Cortex of kidney (tissue), 1 donor: ENCODE data around the gene ACSS2.
"Not testable (repeated sequence)": the region's sequence is repeated elsewhere in the genome, so short reads cannot be mapped to it uniquely, and the experiment has no call there.

ENCODE experiments used
- DNase-seq: peaks from one replicate; lab custom pipeline; 2025; lab: John Stamatoyannopoulos, UW

ACSS2 gene

DNA sequence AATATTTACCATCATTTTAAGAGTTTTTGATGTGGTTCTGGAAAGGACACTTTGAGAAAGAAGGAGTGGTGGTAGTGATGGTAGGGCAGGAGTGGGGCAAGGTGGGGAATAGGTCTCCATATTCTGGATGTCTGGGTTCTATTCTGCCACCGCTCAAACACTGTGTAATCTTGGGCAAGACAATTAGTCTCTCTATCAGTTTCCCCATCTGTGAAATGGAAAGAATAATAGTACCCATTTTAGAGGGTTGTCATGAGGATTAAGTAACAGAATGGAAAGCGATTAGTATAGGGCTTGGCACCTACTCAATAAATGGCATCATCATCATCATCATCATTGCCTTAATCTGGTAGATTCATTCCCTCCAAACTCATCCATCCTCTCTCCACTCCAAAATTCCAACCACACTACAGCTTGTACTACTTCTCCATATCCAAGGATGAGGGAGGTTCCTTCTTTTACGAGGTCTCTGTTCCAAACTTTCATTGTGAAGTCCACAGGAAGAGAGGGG, 2.8 kb upstream of the ACSS2 start:
- DNase-seq = no peak

DNA sequence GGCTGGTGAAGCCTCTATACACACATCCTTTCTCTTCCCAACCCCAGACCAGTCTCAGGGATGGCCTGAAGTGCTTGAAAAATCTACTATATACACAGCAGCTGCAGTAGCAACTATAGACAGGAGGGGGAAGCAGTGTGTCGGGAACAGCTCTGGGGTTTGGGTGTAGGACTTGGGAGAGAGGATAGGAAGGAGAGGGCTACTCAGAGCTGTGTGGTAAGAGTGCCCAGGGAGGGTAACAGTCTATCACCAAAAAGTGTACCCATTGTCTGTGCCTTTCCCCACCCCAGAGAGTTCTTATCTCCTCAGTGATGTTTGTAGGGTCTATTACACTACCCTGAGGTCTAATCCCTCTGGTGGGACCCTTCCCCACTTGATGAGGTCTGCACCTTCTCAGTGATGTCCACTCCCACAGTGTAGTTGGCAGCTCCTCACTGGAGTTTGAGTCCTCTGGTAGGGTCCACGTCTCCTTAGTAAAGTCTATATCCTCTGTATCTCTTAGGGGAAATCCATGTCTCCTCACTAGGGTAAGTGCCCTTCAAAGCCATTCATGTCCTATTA, 2.2 kb upstream of the ACSS2 start:
- no peak for DNase-seq

DNA sequence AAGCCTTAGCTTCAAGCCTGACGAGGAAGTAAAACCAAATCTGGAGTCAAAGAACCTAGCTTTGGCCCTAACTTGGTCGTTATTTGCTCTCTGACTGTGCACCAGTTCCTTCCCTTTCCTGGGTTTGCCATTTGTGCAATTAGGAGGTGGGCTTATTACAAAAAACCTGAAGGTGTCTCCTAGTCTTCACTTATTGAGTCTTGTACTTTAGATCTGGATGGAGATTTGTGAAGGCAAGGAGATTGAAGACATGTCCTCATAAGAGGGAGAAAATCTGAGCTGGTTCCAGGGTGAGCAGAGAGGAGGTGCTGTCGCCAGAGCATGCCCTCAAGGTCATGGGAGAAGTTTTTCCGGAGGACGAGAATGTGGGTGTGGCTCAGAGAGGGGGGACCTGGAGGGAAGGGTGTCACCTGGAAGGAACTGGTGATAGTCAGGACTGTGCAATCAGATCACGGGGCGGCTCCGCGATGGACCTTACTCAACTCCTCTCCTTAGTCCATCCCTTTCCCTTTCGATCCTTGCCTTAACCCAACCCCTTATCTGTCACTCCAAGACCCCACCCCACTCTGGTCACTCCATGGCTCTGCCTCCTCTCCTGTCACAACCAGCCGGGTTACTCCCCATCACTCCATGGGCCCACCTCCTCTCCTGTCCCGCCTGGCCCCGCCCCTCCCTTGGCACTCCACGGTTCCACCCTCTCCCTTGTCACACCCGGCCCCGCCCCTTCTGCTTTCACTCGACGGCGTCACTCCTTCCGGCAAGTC, 588 bp upstream of the ACSS2 start:
- DNase-seq = peak; percentile 72

DNA sequence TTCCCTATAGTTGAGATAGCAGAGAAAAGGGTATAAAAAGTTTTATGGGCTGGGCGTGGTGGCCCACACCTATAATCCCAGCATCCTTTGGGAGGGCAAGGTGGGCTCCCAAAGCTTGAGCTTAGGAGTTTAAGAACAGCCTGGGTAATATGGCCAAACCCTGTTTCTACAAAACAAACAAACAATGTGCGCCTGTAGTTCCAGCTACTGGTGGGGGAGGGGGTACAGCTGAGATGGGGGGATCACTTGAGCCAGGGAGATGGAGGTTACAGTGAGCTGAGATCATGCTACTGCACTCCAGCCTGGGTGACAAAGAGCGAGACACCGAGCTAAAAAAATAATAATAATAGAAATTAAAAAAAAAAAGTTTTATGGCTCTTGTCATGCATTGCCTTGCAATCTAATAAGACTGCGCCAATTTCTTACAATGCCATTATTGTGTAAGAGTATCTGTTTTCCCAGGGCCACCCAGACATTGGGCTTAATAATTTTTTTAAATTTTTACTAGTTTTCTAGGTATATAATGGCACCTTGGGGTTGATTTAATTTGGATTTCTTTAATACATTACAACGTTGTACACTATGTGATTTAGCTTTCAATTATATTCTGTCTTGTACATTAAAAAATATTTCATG, 3.9 kb downstream of the ACSS2 start:
- no peak for DNase-seq

DNA sequence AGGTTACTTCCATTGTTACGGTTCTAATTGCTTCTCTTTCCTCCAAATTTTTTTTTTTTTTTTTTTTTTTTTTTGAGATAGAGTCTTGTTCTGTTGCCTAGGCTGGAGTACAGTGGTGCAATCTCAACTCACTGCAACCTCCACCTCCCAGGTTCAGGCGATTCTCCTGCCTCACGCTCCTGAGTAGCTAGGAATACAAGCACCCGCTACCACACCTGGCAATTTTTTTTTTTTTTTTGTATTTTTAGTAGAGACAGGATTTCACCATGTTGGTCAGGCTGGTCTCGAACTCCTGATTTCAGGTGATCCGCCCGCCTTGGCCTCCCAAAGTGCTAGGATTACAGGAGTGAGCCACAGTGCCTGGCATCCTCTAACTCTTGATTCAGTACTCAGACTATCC, 4.6 kb downstream of the ACSS2 start:
- not testable (repeated sequence) for DNase-seq

DNA sequence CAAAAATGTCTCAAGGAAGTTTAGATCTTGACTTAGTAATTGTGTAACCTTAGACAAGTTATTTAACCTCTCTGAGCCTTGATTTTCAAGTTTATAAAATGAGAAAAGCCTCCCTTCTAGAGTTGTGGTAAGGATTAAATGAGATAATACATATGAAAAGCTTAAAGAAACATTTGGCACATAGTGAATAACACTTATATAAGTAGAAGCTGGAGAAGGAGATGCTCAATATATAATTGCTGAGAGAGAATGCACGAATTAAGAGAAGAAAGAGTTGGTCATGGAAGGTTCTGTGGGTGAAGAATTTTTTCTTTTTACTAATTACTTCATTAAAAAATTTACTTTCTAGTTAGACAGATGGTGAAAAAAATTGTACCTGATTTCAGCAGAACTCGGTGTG, 5.3 kb downstream of the ACSS2 start:
- DNase-seq = no peak

DNA sequence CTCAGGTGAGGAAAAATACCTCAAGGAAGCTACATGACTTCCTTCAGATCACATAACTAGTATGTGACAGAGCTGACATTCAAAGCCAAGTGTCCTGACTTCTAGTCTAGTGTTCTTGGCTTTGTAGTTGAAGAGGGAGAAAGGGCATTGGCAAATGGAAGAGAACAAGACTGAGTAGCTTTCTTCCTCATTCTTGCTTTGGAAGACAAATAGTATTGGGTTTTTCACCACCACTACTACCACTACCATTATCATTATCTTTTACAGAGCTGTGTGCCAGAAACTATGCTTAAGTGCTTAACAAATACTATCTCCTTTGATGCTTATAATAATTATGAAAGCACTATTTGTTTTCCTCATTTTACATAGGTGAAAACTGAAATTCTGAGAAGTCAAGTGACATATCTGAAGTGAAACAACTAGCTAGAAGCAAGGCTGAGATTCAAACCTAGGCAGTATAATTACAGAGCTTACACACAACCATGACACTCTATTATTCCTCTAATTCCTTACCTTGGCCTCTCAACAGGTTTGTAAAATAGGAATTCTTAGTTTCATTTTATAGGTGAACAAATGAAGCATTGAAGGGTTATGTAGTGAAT, 6.8 kb downstream of the ACSS2 start:
- no peak for DNase-seq

DNA sequence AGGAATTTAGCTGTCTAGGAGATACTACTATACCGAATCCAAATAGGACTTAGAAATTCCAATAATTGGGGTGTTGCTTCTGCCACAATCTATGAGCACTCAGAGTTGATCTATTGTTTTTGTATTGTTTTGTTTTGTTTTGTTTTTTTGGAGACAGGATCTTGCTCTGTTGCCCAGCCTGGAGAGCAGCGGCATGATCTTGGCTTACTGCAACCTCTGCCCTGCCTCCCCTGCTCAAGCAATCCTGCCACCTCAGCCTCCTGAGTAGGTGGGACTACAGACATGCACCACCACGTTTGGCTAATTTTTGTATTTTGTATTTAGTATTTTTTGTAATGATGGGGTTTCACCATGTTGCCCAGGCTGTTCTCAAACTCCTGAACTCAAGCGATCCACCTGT, 7.4 kb downstream of the ACSS2 start:
- DNase-seq = no peak

DNA sequence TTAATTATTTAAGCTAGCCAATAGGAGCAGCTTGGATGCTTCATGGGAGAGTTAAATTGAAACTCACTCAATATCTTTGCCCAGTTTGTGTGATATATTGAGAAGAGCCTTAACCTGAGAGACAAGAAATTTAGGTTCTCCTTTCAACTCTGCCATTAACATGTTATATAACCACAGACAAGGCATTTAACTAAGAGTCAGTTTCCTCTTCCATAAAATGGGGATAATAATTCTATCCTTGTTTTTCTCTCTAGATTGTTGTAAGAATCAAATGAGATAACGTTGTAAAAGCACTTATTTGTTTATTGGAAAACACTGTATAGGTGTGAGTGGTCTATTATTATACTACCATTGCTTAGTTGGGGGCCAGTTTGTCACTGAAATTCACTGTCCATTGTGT, 7.8 kb downstream of the ACSS2 start:
- DNase-seq = no peak

DNA sequence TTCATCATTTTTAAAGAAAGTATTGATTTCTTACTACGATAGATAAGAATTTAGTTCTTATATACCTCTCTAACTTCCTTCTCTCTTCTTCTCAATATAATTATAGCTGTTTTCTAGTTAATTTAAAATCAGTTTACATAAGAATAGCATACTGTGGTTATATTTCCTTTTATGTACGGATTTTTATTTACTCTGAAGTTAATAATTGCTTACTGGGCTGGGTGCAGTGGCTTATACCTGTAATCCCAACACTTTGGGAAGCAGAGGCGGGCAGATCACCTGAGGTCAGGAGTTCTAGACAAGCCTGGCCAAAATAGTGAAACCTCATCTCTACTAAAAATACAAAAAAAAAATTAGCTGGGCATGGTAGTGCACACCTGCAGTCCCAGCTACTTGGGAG, 9.7 kb downstream of the ACSS2 start:
- DNase-seq = no peak

DNA sequence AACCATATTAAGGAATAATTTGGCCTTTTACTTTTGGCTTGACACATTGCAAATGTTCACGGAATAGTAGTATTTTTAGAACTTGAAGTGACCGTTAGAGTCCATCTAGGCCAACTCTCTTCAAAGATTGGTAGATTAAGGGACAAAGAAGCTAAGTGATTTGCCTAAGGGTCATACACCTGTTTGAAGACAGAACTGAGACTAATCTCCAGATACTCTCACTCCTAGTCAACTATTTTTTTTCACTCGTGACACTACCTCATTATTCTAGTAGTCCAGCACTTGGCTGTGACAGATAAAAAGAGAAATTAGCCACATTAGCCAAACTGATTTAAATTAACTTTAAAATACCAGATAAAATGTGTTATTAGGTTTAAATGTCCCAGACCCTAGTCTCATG, 10.6 kb downstream of the ACSS2 start:
- no peak for DNase-seq

DNA sequence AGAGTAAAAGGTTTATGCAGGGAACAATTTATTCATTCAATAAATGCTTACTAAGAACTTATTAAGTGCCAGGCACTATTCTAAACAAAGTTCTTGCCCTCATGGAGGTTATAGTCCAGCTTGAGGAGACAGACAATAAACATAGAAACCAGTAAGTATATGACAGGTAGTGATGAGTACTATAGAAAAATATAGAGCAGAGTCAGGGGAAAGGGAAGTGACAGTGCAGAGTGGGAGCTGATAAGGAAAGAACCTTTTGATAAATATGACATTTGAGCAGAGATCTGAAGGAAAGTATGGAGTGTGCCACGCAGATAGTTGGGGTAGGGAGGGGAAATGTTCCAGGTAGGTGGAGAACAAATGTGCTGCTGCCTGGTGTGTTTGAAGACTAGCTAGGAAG, 12.1 kb downstream of the ACSS2 start:
- DNase-seq = no peak

DNA sequence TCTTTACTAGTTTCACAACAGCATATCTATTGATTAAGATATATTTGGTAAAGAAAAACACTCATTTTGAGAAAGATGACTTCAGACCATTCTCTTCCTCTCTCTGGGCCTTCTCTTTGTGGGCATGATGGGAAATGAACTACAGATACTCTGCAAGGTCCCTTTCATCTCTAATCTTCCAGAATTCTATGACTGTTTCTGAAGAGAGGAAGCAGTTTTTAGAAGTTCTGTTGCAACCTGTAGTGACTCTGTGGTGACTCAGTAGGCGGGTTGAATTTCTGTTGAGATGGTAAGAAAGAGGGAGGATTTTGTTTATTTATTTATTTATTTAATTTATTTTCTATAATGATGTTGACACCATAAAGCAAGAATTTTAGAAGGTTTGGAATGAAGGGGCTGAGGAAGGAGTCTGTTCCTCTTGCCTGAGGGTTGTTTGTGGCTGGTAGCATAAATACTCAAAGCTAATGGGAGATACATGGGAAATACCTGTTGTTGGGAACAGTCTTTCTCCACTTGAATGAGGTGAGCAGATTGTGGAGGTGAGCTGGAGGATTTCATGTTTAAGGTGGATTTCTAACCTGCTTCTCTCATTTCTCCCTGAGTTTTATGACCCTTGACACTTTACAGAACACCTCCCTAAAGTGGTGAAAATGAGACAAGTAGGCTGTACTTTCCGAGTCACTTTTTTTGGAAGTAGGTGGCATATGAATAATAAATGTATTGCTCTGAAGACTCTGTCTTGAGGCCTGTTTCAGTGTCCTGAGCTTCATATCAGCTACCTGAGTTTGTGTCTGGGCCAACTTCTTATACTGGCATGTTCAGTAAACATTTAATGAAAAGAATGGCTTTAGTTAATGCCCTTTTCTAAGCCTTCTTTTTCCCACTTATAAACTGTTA, 15.0 kb downstream of the ACSS2 start:
- no peak for DNase-seq

DNA sequence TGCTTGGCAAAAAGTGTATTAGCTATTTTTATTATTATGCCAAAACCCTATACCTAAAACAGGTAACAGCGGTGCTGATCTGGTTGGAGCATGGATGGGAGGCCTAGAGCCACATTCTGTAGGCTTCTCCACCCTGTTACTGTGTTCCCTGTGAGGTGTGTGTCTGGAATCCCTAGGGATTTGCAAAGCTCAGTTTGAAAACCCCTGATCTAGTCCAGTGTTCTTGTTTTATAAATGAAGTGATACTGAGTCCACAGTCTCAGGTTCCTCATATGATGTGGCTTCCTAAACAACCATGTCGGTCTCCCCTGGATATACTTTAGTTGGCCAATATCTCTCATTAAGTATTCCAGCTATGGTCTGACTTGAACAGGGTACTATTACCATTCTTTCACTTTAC, 16.3 kb downstream of the ACSS2 start:
- no peak for DNase-seq

DNA sequence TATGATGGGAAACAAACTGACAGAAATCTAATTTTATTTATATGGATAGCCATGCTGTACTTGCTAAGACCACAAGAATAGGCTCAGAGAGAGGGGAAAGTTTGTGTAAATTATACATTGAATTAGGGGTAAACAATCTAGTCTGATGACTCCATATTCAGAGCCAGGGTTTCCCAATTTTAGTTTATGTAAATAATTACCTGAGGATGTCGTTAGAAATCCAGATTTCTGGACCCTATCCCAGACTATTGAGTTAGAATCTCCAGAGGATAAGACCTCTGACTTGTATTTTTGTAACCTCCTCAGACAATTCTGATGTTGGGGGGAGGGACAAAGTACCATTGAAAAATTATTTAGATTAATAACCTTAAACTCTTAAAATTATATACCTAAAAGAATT, 18.3 kb downstream of the ACSS2 start:
- no peak for DNase-seq

DNA sequence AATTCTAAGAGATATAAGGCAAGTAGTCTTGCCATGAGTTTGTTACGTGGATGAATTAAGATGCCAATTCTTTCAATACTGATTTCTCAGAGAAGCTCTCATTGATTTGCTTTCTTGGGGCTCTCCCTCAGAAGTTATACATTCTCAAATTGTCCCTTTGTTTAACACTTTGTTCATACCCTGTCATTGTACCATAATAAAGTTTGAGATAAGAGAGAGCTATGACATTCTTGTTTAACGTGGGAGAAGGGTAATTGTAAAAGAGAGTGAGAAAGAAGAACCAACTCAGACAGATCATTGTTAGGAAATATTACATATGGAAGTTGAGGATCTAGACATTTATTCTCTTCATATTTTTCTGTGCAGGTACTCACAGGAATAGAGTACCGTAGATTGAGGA, 19.1 kb downstream of the ACSS2 start:
- DNase-seq = no peak

DNA sequence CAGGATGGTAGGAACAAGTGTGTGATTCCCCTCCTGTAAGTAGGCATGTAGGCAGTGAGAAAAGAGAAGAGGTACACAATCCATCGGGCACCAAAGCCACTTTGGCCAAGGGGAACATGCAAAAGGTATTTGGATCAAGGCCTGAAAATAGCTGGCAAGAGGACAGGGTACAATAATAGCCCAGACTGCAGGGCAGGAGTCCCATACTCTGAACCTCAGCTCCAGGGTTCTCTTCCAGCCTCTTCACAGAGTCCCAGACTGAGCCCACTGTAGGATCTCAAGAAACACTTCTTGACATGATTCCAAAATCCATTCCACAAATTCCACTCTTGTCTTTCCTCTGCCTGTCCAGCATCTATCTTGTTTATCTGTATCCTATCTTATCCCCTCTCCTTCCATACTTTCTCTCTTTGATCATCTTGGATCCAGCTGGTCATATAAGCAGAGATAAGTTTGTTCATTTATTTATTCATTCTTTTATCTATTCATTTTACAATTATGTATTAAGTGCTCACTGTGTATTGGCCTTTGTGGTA, 19.7 kb downstream of the ACSS2 start:
- no peak for DNase-seq

DNA sequence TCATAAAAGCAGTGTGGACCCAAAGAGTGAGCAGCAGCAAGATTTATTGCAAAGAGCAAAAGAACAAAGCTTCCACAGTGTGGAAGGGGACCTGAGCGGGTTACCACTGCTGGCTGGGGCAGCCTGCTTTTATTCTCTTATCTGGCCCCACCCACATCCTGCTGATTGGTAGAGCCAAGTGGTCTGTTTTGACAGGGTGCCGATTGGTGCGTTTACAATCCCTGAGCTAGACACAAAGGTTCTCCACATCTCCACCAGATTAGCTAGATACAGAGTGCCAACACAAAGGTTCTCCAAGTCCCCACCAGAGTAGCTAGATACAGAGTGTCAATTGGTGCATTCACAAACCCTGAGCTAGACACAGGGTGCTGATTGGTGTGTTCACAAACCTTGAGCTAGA, 21.7 kb downstream of the ACSS2 start:
- not testable (repeated sequence) for DNase-seq

DNA sequence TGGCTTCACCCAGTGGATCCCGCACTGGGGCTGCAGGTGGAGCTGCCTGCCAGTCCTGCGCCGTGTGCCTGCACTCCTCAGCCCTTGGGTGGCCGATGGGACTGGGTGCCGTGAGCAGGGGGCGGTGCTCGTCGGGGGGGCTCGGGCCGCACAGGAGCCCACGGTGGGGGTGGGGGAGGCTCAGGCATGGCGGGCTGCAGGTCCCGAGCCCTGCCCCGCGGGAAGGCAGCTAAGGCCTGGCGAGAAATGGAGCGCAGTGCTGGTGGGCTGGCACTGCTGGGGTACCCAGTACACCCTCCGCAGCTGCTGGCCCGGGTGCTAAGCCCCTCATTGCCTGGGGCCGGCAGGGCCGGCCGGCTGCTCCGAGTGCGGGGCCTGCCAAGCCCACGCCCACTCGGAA, 22.3 kb downstream of the ACSS2 start:
- not testable (repeated sequence) for DNase-seq

DNA sequence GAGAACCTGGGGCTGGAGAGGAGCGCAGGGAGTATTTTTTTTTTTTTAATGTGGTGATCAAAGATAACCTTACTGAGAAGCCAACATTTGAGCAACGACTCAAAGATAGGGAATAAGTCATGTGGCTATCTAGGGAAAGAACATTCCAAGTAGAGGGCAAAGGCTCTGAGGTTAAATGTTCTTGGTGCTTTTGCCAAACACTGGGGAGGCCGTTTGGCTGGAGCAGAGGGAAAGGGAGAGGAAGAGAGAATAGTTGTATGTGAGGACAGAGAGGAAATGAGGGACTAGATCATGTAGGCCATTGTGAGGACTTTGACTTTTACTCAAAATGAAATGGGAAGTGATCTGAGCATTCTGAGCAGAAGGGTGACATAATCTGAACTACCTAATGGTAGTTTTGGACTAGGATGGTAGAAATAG, 27.8 kb downstream of the ACSS2 start:
- no peak for DNase-seq

DNA sequence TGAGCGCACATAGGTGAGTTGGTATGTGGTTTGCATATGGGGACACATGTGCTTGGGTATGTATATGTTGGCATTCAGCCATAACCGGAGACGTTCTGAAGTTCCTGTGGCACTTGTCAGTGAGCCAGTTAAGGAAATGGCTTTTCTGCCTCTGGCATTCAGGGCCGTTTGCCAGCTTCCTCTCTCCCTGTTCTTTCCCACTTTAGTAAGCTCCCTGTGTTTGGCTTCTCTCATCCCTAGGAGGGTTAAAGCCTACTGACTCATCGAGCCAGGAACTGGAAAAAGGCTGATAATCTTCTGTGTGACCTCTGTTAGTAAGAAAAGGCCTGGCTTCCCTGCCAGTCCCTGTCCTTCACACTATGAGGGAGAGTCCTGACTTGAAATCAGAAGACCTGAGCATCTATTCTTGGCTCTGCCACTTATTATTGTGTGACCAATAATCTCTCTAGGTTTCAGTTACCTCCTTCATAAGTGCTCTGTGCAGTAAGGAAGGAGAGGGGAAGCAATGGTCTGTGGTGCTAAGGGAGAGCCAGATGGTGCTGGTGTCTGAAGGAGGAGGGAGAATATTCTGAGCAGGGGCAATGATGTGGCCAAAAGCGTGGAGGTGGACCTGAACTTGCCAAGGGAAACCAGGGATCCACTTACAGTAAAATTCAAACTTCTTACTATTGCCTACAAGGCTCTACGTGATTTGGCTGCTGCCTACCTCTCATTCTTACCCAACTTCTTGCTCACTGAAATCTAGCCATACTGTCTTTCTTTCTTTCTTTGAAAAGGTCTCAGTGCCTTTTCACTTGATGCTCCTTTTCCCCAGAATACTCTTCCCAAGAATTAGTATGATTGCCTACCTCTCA, 31.4 kb downstream of the ACSS2 start:
- no peak for DNase-seq
